ENCODE results near the gene RRP1B. TPM values are rescaled to one million over a fixed set of nuclear protein-coding genes. Genes with fewer than 3 reads are reported as not detected.

The RRP1B gene
- total and polyA plus RNA-seq, 9 of the 15 experiments (the other 6 are each of a cell fraction or from before 2014, with no cell fraction given), result 6.8 to 66.6 (median 41.9) TPM

GRCh38 chr21:43721939-43722338 is 62.6 kb downstream of the RRP1B start:
- Histone ChIP-seq H4K20me1 (replicated peaks; ENCODE audit: control insufficient read depth, insufficient read depth, low read length) (peaks cover 32% of the 10 kb centered on the region), H3K9ac (ENCODE audit: insufficient read depth in 1 of 2, low read depth in 2 of 2, low read length in 2 of 2) (peak overlapping the region in 1 of 2 experiments; percentile 100; a peak in 2 of 4 replicates), H3K27me3 (ENCODE audit: control insufficient read depth in 2 of 2, insufficient read depth in 2 of 2, low read length in 2 of 2) (no peaks in the 10 kb centered on the region), H3K36me3 (ENCODE audit: control insufficient read depth, insufficient read depth, low read length) (peaks cover 54% of the 10 kb centered on the region), H2AFZ (ENCODE audit: low read depth, low read length) (no peak overlapping the region), H3K79me2 (ENCODE audit: control insufficient read depth, insufficient read depth, low read length) (peaks cover 73% of the 10 kb centered on the region), H3K4me3 (no peak overlapping the region), H3K9me1 (ENCODE audit: control insufficient read depth, insufficient read depth, low read length) (peaks cover 19% of the 10 kb centered on the region), H3K4me2 (ENCODE audit: insufficient read depth, low read length) (no peak overlapping the region; the same call in 1 of the 2 replicates), H3K4me1 (replicated peaks in 1 of 2; ENCODE audit: control insufficient read depth in 2 of 2, insufficient read depth in 2 of 2, low read length in 2 of 2) (peaks cover 24 to 62% of the 10 kb centered on the region in 2 experiments; a peak in 4 of 5 replicates), H3K27ac (ENCODE audit: extremely low read depth, low read depth, low read length) (no peak overlapping the region), H3K9me3 (replicated peaks; ENCODE audit: control insufficient read depth, insufficient read depth, low read depth, low read length) (no peaks in the 10 kb centered on the region)
- DNase-seq (ENCODE audit: extremely low read depth in 1 of 4, low spot score in 3 of 4), result no peak
- FAIRE-seq, result no peak
- ChIA-PET POLR2A (interaction anchor here (0.5 to 1.2 kb wide), 8 partner anchors 8 to 154 kb away, joined by 3 to 5 read pairs (median 4); no protein-coding TSS in a partner anchor), CTCF (ENCODE audit: low intra/inter-chr PET ratio) (no interaction called here)
- in situ Hi-C loops (cut with MboI) (no loop called here), intact Hi-C loops (cut with micrococcal nuclease) (no loop called here)
- ATAC-seq, result no peak
- no TSS peak for BruUV-seq (replicated peaks)
- WGBS (ENCODE audit: insufficient coverage, low coverage, missing lambda C conversion rate), result 90% methylated on average over 3 of the region's 3 CpGs
- no peak for TF ChIP-seq ZNF444 (CRISPR knock-in tag; IDR thresholded peaks at IDR 0.05)

DNA sequence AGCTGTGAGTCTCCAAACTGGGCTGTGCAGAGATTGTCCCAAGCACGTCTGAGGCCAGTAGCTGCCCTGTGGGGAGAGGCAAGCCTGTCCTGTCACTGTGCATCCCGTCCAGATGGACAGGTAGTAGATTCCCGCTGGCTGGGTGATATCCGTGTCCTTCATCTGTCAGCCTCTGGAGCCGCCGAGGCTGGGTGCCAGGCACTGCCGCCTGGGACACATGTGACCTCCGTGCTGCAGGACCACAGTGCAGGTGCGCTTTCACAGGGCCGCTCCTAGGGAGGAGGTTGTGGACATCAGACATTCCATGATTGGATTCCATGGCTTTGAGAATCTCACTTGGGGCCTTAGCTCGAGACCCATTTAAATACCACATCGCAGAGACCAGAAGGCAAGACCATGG is 64.3 kb downstream of the RRP1B start:
- Histone ChIP-seq H3K4me2 (ENCODE audit: insufficient read depth, low read length) (no peak overlapping the region), H3K9me1 (ENCODE audit: control insufficient read depth, insufficient read depth, low read length) (peaks cover 19% of the 10 kb centered on the region), H2AFZ (ENCODE audit: low read depth, low read length) (no peak overlapping the region), H3K4me3 (no peak overlapping the region), H3K4me1 (replicated peaks in 1 of 2; ENCODE audit: control insufficient read depth in 2 of 2, insufficient read depth in 2 of 2, low read length in 2 of 2) (peaks cover 30 to 71% of the 10 kb centered on the region in 2 experiments), H3K27ac (ENCODE audit: extremely low read depth, low read depth, low read length) (no peak overlapping the region), H3K36me3 (ENCODE audit: control insufficient read depth, insufficient read depth, low read length) (peaks cover 61% of the 10 kb centered on the region), H3K79me2 (ENCODE audit: control insufficient read depth, insufficient read depth, low read length) (peaks cover 89% of the 10 kb centered on the region), H4K20me1 (replicated peaks; ENCODE audit: control insufficient read depth, insufficient read depth, low read length) (peaks cover 33% of the 10 kb centered on the region), H3K27me3 (ENCODE audit: control insufficient read depth in 2 of 2, insufficient read depth in 2 of 2, low read length in 2 of 2) (no peaks in the 10 kb centered on the region), H3K9ac (ENCODE audit: insufficient read depth in 1 of 2, low read depth in 2 of 2, low read length in 2 of 2) (peak overlapping the region in 1 of 2 experiments; percentile 37; a peak in 1 of 4 replicates), H3K9me3 (replicated peaks; ENCODE audit: control insufficient read depth, insufficient read depth, low read depth, low read length) (no peaks in the 10 kb centered on the region)
- no TSS peak for BruUV-seq (replicated peaks)
- CTCF ChIA-PET (ENCODE audit: low intra/inter-chr PET ratio), result no interaction called here
- FAIRE-seq, result no peak
- peak; percentile 33; the same call in 1 of the 2 replicates for TF ChIP-seq RBFOX2 (IDR thresholded peaks at IDR 0.05; ENCODE audit: low read depth, low read length)
- TF ChIP-seq ZBED1 (IDR thresholded peaks at IDR 0.05), result no peak
- no peak for TF ChIP-seq TCF7 (IDR thresholded peaks at IDR 0.05; ENCODE audit: borderline replicate concordance)
- TF ChIP-seq MNT (conservative IDR thresholded peaks at IDR 0.05), result no peak
- TF ChIP-seq ZBTB2 (IDR thresholded peaks at IDR 0.05), result no peak
- TF ChIP-seq POLR2AphosphoS5 (IDR thresholded peaks at IDR 0.05; ENCODE audit: control insufficient read depth, insufficient read depth, low read depth, low read length), result 0 out of 2 replicates have a peak, but pooled peaks have one; percentile 13
- no peak for TF ChIP-seq RCOR1 (IDR thresholded peaks at IDR 0.05; ENCODE audit: borderline replicate concordance in 1 of 2, low read depth in 2 of 2, low read length in 2 of 2)
- DNase-seq (ENCODE audit: extremely low read depth in 1 of 4, low spot score in 3 of 4), result no peak
- 88% methylated on average over 12 of the region's 12 CpGs for WGBS (ENCODE audit: insufficient coverage, low coverage, missing lambda C conversion rate)
- POLR2A ChIA-PET, result interaction anchor here (0.5 to 1.4 kb wide), 4 partner anchors 12 to 121 kb away, joined by 3 to 4 read pairs (median 4); no protein-coding TSS in a partner anchor
- no peak for ATAC-seq
- in situ Hi-C loops (cut with MboI), result no loop called here
- intact Hi-C loops (cut with micrococcal nuclease), result no loop called here

All from K562 (cell line).